AG09319 (cell line): ENCODE results near the gene CPZ.

Experiments used
- DNase-seq: peaks from one replicate; pipeline ENCODE4 v3.0.0-alpha.2; 2010; ENCODE audit warnings: low read depth; ENCODE audit errors: extremely low read depth
- TF ChIP-seq, protein P1 (sequence below): IDR thresholded peaks from 2 replicates; pipeline ENCODE4 v1.5.1; 2011; ENCODE audit warnings: low read depth, mild to moderate bottlenecking, inconsistent platforms, low read length, moderate library complexity

CPZ gene

GRCh38 chr4:8646296-8647093 lies 53.9 kb downstream of the CPZ start:
- TF ChIP-seq, protein P1, sequence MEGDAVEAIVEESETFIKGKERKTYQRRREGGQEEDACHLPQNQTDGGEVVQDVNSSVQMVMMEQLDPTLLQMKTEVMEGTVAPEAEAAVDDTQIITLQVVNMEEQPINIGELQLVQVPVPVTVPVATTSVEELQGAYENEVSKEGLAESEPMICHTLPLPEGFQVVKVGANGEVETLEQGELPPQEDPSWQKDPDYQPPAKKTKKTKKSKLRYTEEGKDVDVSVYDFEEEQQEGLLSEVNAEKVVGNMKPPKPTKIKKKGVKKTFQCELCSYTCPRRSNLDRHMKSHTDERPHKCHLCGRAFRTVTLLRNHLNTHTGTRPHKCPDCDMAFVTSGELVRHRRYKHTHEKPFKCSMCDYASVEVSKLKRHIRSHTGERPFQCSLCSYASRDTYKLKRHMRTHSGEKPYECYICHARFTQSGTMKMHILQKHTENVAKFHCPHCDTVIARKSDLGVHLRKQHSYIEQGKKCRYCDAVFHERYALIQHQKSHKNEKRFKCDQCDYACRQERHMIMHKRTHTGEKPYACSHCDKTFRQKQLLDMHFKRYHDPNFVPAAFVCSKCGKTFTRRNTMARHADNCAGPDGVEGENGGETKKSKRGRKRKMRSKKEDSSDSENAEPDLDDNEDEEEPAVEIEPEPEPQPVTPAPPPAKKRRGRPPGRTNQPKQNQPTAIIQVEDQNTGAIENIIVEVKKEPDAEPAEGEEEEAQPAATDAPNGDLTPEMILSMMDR, result no peak
- no peak for DNase-seq

GRCh38 chr4:8647094-8647570 lies 54.6 kb downstream of the CPZ start:
- TF ChIP-seq, protein P1, result no peak
- DNase-seq, result no peak

- TF ChIP-seq, protein P1, result no peak
- no peak for DNase-seq
Observed at GRCh38 chr4:8647626-8648025, 55.1 kb downstream of the CPZ start.

DNA sequence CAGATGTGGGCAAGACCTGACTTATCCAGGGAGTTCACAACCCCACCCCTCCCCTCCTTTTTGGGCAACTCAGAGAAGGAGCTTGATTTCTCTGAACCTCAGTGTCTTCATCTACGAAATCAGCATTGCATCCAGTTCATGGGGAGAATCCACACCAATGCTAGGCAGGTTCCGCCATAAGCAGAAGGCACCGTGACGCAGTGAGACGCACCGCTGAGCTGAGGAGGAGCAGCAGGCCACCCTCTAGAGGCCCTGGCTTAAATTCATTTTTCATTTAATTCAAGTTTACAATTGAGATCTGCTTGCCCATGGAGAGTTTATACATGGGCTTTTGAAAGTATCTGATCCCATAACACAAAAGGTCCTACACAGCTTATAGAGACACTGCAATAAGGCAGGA lies 55.7 kb downstream of the CPZ start:
- TF ChIP-seq, protein P1, result no peak
- DNase-seq, result no peak

GRCh38 chr4:8648816-8649630 lies 56.5 kb downstream of the CPZ start:
- no peak for DNase-seq
- TF ChIP-seq, protein P1, result no peak

DNA sequence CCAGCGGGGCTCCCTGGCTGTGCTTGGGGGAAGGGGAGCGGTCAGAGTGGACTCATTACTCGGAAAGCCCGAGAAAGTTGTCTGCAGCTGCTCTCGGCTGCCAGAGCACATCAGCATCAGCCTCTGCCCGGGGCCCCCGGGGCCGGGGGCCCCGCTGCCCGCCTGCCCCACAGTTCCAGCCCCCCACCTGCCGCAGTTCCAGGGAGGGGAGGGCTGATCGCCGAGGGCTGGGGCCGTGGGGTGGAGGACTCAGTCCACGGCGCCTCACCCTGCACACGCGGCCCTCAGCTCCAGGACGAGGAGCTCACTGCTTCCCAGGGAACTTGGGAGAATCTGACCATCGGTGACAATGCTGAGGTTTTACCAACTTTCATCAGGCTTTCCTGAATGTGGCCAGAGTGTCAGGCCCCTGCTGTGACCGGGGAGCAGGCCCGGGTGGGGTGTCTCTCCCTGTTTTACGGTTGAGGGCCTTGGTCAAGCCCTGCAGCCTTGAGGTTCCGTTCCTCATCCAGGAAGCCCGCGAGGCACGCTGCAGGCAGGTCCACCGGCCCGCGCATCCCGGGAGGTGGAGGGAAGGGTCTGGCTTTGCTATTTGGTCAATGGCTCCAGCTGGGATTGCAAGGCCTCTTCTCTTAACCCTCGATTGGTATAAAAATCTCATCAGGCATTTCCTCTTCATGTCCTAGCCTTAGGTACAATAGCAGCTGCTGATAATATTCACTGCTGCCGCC lies 57.2 kb downstream of the CPZ start:
- TF ChIP-seq, protein P1, result no peak
- DNase-seq, result no peak
